GM19397 (cell line): ENCODE data around the gene ANKRD23.
"Not testable (repeated sequence)": the region's sequence is repeated elsewhere in the genome, so short reads cannot be mapped to it uniquely, and the experiment has no call there.

Experiments used
- ATAC-seq: cut with Tn5 transposase; IDR thresholded peaks from one replicate; pipeline ENCODE4 v1.9.1; 2021; ENCODE audit warnings: mild to moderate bottlenecking, moderate library complexity; ENCODE audit not compliant: unreplicated experiment

ANKRD23 gene

GRCh38 chr2:96801005-96801785, 42.6 kb downstream of the ANKRD23 start:
- ATAC-seq = peak; percentile 80

- no peak for ATAC-seq
Observed at GRCh38 chr2:96800061-96801004, 43.5 kb downstream of the ANKRD23 start.

GRCh38 chr2:96799623-96799935, 44.2 kb downstream of the ANKRD23 start:
- ATAC-seq = no peak

GRCh38 chr2:96798733-96799622, 44.8 kb downstream of the ANKRD23 start:
- no peak for ATAC-seq

- no peak for ATAC-seq
Observed at GRCh38 chr2:96797066-96797625, 46.7 kb downstream of the ANKRD23 start.

- not testable (repeated sequence) for ATAC-seq
Observed at GRCh38 chr2:96796497-96796896, 47.3 kb downstream of the ANKRD23 start.

- ATAC-seq = no peak
Observed at GRCh38 chr2:96795076-96795475, 48.7 kb downstream of the ANKRD23 start.

GRCh38 chr2:96792772-96793749, 50.8 kb downstream of the ANKRD23 start:
- no peak for ATAC-seq

GRCh38 chr2:96789245-96789617, 54.6 kb downstream of the ANKRD23 start:
- no peak for ATAC-seq

GRCh38 chr2:96788442-96789244, 55.2 kb downstream of the ANKRD23 start:
- ATAC-seq = no peak
